ENCODE results near the gene TNIK. TPM values are rescaled to one million over a fixed set of nuclear protein-coding genes. Genes with fewer than 3 reads are reported as not detected.

Gene TNIK
- total RNA-seq, 1 donor from 2014 or later: 38.1 TPM

- Mint-ChIP-seq H3K4me1 (ENCODE audit: unreplicated experiment) (peaks cover 32% of the 10 kb centered on the region), H3K27me3 (no peaks in the 10 kb centered on the region), H3K9me3 (no peaks in the 10 kb centered on the region), H3K36me3 (peaks cover 5% of the 10 kb centered on the region), H3K27ac (no peak overlapping the region), H3K4me3 (no peak overlapping the region)
- DNase-seq (ENCODE audit: extremely low spot score, unreplicated experiment): no peak
- TF ChIP-seq CTCF (conservative IDR thresholded peaks at IDR 0.05): no peak
Measured at GRCh38 chr3:171380711-171381425, 79.3 kb downstream of the TNIK start.

- H3K4me3 Mint-ChIP-seq: no peak overlapping the region
- no peaks in the 10 kb centered on the region for H3K9me3 Mint-ChIP-seq
Measured at GRCh38 chr3:171379961-171380483, 80.2 kb downstream of the TNIK start.

GRCh38 chr3:171379281-171379680, 80.9 kb downstream of the TNIK start:
- Mint-ChIP-seq H3K4me1 (ENCODE audit: unreplicated experiment) (peaks cover 32% of the 10 kb centered on the region), H3K36me3 (peaks cover 5% of the 10 kb centered on the region), H3K27ac (no peak overlapping the region), H3K9me3 (no peaks in the 10 kb centered on the region), H3K4me3 (no peak overlapping the region), H3K27me3 (no peaks in the 10 kb centered on the region)
- DNase-seq (ENCODE audit: extremely low spot score, unreplicated experiment): no peak
- TF ChIP-seq CTCF (conservative IDR thresholded peaks at IDR 0.05): no peak

More at GRCh38 chr3:171379961-171380483, 80.2 kb downstream of the TNIK start:
- Mint-ChIP-seq H3K4me1 (ENCODE audit: unreplicated experiment) (peaks cover 37% of the 10 kb centered on the region), H3K27ac (no peak overlapping the region), H3K36me3 (peaks cover 5% of the 10 kb centered on the region), H3K27me3 (no peaks in the 10 kb centered on the region)
- no peak for DNase-seq (ENCODE audit: extremely low spot score, unreplicated experiment)
- no peak for TF ChIP-seq CTCF (conservative IDR thresholded peaks at IDR 0.05)

GRCh38 chr3:171378586-171378985, 81.6 kb downstream of the TNIK start:
- Mint-ChIP-seq H3K9me3 (no peaks in the 10 kb centered on the region), H3K27me3 (no peaks in the 10 kb centered on the region), H3K36me3 (no peaks in the 10 kb centered on the region), H3K4me1 (ENCODE audit: unreplicated experiment) (peaks cover 25% of the 10 kb centered on the region), H3K27ac (no peak overlapping the region), H3K4me3 (no peak overlapping the region)
- no peak for TF ChIP-seq CTCF (conservative IDR thresholded peaks at IDR 0.05)
- no peak for DNase-seq (ENCODE audit: extremely low spot score, unreplicated experiment)

GRCh38 chr3:171377859-171378258, 82.3 kb downstream of the TNIK start:
- TF ChIP-seq CTCF (conservative IDR thresholded peaks at IDR 0.05): no peak
- no peaks in the 10 kb centered on the region for H3K27me3 Mint-ChIP-seq
- H3K4me1 Mint-ChIP-seq (ENCODE audit: unreplicated experiment): peaks cover 18% of the 10 kb centered on the region
- H3K36me3 Mint-ChIP-seq: no peaks in the 10 kb centered on the region
- H3K4me3 Mint-ChIP-seq: no peak overlapping the region
- DNase-seq (ENCODE audit: extremely low spot score, unreplicated experiment): no peak
- no peaks in the 10 kb centered on the region for H3K9me3 Mint-ChIP-seq
- H3K27ac Mint-ChIP-seq: no peak overlapping the region
